GM10847 (cell line): Measurements from ENCODE around the gene ICA1.

ENCODE experiments used
- POLR2A ChIP-seq: IDR thresholded peaks from 2 replicates; pipeline ENCODE4 v1.6.1; 2011; ENCODE audit not compliant: insufficient read length; ENCODE audit errors: extremely low read depth

ICA1 gene

DNA sequence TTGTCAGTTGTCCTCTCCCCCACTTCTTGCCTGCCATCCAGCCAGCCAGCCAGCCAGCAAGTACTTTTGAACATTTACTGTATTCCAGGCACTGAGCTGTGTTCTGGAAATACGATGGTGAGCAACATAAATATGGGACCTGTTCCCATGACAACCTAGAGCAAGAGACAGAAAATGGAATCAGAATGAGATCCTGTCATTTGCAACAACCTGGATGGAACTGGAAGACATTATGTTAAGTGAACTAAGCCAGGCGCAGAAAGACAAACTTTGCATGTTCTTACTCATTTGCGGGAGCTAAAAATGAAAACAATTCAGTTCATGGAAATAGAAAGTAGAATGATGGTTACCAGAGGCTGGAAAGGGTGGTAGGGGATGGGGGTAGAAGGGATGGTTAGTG, 140.7 kb downstream of the ICA1 start:
- TF ChIP-seq POLR2A = no peak

DNA sequence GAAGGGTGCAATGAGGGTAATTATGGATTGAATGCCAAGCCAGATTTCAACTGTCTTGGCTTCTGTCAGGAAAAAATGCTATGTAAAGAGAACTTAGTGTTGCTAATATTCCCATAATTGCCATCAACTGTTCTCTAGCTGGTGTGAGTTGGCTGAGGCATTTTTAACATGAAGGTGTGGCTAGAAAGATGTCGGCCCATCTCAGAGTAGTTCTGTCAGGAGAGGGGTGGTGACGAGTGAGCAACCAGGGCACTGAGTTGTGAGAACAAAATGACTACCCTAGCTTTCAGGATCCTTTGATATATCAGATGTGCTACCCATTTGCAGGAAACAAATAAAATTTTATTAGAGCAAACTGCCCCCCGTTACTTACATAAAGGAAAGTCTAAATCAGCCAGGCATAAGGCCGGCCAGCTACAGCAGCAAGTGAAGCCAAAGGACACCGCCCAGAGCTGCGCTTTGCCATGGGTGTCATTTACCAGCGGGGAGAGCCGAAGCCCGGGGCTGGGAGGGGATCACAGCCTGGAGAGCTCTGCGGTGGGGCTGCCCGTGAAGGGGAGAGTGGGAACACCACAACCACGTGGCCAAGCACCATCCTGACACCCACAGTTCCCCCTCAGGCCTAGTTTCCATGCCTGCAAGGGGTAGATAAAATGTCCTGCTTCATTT, 141.4 kb downstream of the ICA1 start:
- TF ChIP-seq POLR2A = no peak

DNA sequence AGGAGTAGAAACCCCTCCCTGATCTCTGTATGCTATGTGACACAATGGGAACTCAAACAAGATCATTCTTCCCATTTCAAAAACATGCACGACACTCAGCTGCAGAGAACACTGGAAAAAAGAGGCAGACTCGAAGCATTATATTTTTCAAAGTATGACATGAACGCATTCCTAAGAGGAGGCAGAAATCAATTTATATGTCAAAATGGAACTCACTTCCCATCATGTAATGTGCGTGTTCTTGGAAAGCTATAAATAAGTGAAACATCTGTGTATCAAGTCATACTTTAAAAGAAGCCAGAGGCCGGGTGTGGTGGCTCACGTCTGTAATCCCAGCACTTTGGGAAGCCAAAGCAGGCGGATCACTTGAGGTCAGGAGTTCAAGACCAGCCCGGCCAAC, 142.7 kb downstream of the ICA1 start:
- no peak for TF ChIP-seq POLR2A

- no peak for TF ChIP-seq POLR2A
Observed at GRCh38 chr7:8117195-8117594, 144.8 kb downstream of the ICA1 start.

GRCh38 chr7:8115547-8116402, 146.2 kb downstream of the ICA1 start:
- TF ChIP-seq POLR2A = no peak

DNA sequence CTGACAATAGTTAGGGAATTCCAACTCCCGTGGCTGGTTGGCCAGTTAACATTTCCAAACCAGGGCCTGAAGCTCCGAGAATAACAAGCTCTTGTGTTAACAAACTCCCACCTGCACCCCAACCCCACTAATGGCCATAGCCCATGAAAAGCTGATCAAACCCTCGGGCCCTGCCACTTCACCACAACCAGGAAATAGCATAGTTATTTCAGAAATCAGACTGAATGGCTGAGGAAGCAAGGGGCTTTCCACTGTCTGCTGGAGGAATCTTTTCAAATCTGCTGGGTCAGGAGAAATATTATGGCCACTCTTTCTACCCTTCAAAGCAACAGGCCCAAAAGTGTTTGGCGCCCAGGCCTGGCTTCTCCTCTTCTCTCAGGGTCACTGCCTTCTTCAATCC, 147.8 kb downstream of the ICA1 start:
- TF ChIP-seq POLR2A = no peak

DNA sequence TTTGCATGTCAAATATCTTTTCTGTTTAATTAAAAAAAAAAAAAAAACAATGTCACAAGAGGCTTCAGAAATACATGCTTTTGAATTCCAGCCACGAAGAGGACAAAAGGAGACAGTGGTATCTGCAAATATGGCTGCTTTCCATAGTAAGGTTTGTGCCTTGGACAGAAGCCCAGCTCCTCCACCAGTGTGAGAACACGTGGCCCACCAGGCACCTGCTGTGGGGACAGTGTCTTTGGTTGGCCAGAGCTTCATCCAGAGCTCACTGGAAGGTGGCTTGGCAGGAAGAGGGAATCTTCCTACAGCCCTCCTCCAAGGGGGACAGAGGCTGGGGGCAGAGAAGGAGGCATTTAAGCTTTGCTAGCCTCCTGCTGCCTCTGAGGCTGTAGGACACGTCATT, 148.8 kb downstream of the ICA1 start:
- no peak for TF ChIP-seq POLR2A

DNA sequence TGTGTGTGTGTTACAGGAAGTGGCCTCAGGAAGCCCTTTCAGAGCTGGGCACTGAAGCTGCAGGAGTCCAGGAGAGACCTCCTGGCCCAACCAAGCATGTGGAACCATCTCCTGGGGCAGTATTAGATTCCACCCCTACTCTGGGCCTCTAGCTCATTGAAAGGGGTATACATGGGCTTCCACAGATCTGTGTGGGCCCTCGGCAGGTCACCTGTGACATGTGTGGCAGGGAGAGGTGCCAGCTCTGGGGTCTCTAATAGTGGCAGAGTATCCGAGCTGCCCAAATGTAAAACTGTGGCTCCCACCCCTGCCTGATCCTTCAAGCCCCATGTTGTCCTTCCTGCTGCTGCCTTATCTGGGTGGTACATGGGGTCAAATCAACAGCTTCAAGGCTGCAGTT, 149.3 kb downstream of the ICA1 start:
- no peak for TF ChIP-seq POLR2A

DNA sequence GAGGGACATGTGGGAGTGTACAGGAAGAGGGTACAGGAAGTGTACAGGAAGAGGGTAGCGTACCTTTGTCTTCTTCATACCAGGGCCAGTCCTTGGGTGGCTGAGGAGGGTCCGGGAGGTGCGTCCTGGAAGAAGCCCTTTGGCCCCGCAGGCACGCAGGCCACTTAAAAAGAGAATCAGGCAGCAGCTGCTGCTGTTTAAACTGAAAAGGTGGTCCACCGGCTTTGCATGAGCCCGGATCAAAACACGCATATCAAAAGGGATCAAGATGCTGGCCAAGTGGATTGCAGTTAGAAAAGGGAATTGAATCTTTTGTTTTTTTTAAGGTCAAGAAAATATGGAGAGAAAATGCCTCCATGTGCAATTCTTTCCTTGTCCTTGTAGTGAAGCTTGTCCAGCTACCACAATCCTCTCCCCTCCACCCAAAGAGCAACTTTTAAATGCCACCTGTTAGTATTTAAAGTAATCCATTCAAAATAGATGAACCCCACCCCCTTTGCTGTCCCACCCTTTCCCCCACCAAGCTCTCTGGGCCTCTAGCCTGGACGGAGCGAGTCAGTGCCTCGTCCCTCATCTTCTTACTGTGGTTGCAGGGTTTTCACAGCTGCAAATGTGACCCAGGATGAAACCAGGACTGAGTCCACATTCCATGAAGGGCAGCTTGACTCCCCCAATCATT, 150.5 kb downstream of the ICA1 start:
- no peak for TF ChIP-seq POLR2A

- TF ChIP-seq POLR2A = no peak
Observed at GRCh38 chr7:8109196-8110022, 152.6 kb downstream of the ICA1 start.

DNA sequence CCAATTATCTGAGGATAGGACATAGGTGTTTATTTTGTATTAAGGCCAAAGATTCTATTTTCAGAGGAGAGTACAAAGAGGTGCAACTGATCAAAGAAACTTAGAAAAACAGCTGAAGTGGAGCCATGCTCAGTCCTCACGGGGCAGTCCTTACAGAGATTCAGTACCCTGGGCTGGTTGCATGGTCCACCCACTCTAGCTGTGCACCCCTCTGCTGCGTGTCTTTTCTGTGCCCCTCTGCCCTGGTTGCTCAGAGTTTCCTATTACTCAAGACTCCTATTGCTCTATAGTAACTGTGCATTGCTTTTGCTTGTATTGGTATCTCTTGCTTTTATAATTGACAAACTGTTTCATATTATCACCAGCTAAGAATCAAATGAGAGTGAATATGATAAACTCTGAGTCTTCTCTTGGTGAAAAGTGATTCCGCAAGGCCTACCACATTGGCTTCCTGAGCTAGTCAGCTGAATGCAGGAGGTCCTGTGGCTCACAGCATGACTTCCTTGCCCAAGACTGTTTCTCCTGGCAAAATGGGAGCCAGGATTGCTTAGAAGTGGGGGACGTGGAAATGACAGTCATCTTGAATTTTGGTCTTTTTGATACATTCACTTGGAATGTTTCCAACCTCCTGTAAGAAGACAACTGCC, 156.4 kb downstream of the ICA1 start:
- no peak for TF ChIP-seq POLR2A

DNA sequence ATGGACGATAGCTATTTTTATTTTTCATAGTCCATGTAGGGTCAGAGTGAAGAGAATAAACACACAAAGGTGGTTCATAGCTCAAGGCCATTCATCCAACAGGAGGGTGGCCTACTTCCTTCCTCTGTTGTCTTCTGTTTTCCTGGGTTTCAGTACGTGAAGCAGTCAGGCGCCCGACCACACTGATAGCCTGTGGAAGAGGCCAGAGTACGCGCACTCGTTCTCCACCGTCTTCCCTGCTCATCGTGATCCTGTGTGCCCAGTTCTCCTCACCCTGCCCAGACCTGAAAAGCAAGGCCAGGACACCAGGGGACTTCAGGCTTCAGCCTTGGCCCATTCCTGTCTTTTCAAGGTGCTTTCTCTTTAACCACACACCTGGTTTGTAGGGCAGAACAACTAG, 158.7 kb downstream of the ICA1 start:
- no peak for TF ChIP-seq POLR2A

DNA sequence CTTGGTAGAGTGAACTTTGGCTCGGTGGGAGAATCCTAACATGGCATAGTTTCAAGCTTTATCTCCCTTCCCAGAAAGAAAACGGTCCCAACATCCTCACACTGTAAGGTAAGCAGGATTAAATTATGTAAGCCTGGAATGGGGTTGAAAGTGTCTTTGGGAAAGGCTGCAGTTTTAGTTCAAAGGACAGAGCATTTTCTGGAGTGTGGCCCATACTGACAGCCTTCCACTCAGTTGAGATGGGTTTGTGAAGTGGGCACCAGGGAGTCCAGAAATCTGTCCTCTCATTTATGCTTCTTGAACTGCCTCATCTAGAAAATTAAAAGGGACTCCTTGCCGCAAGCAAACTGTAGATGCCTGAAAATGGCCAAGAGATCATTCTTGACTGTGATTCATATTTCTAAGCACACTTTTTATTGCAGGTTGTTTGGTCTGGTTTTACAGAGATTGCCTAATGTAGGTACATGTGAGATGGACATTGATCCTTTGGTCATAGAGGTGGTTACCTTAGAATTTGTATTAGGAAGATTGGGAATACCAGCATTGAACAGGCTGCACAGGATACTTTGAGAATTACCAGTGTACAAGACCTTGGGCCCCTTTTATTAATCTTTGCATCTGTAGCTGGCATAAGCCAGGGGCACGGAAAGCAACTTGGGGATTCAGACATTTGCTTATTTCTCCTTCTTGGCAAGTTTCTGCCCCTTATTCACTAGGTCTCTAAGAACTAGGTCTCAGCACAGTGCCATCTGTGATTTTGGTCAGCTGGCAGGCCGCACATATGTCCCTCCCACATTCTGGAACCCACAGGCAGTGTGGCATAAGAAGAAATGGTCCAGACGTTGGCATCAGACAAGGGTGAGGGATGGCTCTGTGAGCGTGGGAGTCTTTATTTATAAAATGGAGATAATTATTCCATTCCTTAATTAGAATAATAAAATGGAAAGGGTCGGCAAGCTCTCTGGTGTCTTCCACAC, 167.5 kb downstream of the ICA1 start:
- no peak for TF ChIP-seq POLR2A

DNA sequence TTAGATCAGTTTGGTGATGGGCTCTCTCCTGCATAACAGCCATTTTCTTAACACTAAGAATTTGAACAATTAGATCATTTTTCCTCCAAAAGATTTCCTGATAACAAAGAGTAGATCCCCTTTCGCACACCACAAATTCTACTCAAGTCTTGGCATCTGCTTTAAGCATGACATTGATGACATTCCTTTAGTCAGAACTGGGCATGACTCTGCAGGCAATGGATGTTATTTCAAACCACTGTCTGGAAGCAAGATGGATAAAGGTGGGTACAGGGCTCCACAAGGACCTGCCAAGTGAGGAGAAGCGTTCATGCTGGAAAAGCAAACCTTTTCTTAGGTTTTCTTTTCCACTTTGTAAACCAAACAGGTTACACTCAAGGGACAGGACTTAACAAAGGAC, 169.8 kb downstream of the ICA1 start:
- TF ChIP-seq POLR2A = no peak
